NT2/D1 (cell line): ENCODE data around the gene TMEM169.

ENCODE experiments used
- SUZ12 ChIP-seq: IDR thresholded peaks from 2 replicates; pipeline ENCODE4 v1.6.1; 2011; ENCODE audit not compliant: insufficient read length, insufficient read depth; ENCODE audit errors: extremely low read depth
- YY1 ChIP-seq: IDR thresholded peaks from 2 replicates; pipeline ENCODE4 v1.6.1; 2011; ENCODE audit not compliant: insufficient read length, insufficient read depth
- ZNF274 ChIP-seq: IDR thresholded peaks from 2 replicates; pipeline ENCODE4 v1.6.1; 2011; ENCODE audit warnings: mild to moderate bottlenecking, low read depth, low read length

DNA sequence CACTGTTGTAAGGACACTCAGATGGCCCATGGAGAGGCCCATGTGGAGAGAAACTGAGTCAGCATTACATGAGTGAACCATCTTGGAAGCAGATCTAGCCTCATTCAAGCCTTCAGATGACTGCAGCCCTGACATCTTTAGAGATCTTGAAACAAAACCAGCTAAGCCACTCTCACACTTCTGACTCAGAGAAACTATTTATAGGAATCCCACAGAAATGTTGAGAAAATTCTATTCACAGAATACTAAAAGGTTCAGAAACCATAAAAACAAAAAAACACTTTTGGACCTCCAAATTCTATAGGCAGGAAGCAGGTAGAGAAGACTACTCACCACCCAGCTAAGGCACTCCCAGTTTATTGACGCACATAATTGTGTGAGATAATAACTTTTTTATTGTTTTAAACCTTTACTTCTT, 8.7 kb downstream of the TMEM169 start:
- TF ChIP-seq ZNF274 (no peak), YY1 (no peak), SUZ12 (no peak)
